GM21786 (cell line): ENCODE data around the gene MT1A.
A peak's percentile ranks its signal among the peaks of the same experiment; 100 is the strongest.

Experiments
- ATAC-seq: cut with Tn5 transposase; IDR thresholded peaks from one replicate; pipeline ENCODE4 v1.9.1; 2021; ENCODE audit not compliant: unreplicated experiment

MT1A gene

GRCh38 chr16:56630134-56630533 is 8.3 kb upstream of the MT1A start:
- peak; percentile 76 for ATAC-seq

GRCh38 chr16:56631197-56631596 is 7.3 kb upstream of the MT1A start:
- ATAC-seq: no peak

GRCh38 chr16:56631832-56632155 is 6.7 kb upstream of the MT1A start:
- ATAC-seq: no peak

GRCh38 chr16:56632156-56632847 is 6.2 kb upstream of the MT1A start, which contains the start of gene MT1M:
Gene MT1M, plus strand, starts transcription at chr16:56632659. Its CDS starts 73 bp downstream, at chr16:56632732.
- no peak for ATAC-seq

GRCh38 chr16:56632848-56633365 is 5.6 kb upstream of the MT1A start:
- no peak for ATAC-seq

- ATAC-seq: no peak
Observed at GRCh38 chr16:56633535-56633934, 4.9 kb upstream of the MT1A start.

- ATAC-seq: no peak
Observed at GRCh38 chr16:56634715-56635440, 3.6 kb upstream of the MT1A start.

- ATAC-seq: no peak
Observed at GRCh38 chr16:56635441-56635967, 3.0 kb upstream of the MT1A start.

- no peak for ATAC-seq
Observed at GRCh38 chr16:56636616-56637413, 1.7 kb upstream of the MT1A start.

- ATAC-seq: no peak
Observed at GRCh38 chr16:56639045-56639444, 579 bp downstream of the MT1A start.

- ATAC-seq: no peak
Observed at GRCh38 chr16:56640076-56640475, 1.6 kb downstream of the MT1A start.

GRCh38 chr16:56641166-56641565 is 2.7 kb downstream of the MT1A start:
- no peak for ATAC-seq

- ATAC-seq: peak; percentile 76
Observed at GRCh38 chr16:56643080-56643778, 4.8 kb downstream of the MT1A start.

- no peak for ATAC-seq
Observed at GRCh38 chr16:56643833-56644232, 5.4 kb downstream of the MT1A start.

- no peak for ATAC-seq
Observed at GRCh38 chr16:56645311-56645710, 6.8 kb downstream of the MT1A start.

- no peak for ATAC-seq
Observed at GRCh38 chr16:56645838-56646237, 7.4 kb downstream of the MT1A start.

GRCh38 chr16:56647641-56648431 is 9.4 kb downstream of the MT1A start:
- ATAC-seq: no peak

- no peak for ATAC-seq
Observed at GRCh38 chr16:56649271-56649670, 10.8 kb downstream of the MT1A start.

- ATAC-seq: no peak
Observed at GRCh38 chr16:56649820-56650219, 11.4 kb downstream of the MT1A start.

- no peak for ATAC-seq
Observed at GRCh38 chr16:56651586-56651985, 13.1 kb downstream of the MT1A start, which contains the start of gene MT1B. Gene MT1B, plus strand, starts transcription at chr16:56651886. Its CDS starts 68 bp downstream, at chr16:56651954.
